Inferior parietal cortex (tissue), 1 donor: ENCODE results near the gene AGA.

Experiments
- DNase-seq: peaks from one replicate; pipeline ENCODE4 v3.0.0-alpha.2; 2016; ENCODE audit errors: extremely low spot score

AGA gene

DNA sequence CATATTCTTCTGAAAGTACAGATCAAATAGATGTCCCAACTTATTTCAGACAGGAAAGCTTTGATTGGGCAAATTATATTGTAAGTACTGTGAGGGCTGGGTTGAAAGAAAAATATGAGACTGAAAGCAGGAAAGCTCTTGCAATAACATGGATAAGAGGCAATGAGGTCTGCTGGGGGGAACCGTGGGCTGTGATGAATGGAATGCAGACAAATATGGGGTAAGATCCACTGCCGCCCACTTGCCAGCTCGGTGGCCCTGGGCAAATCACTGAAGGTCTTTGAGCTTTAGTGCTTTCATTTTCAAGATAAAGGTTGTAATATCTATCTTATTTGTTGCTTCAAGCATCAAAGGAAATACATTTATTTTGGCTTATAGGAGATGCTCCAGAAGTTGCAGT is 51.0 kb downstream of the AGA start:
- no peak for DNase-seq

DNA sequence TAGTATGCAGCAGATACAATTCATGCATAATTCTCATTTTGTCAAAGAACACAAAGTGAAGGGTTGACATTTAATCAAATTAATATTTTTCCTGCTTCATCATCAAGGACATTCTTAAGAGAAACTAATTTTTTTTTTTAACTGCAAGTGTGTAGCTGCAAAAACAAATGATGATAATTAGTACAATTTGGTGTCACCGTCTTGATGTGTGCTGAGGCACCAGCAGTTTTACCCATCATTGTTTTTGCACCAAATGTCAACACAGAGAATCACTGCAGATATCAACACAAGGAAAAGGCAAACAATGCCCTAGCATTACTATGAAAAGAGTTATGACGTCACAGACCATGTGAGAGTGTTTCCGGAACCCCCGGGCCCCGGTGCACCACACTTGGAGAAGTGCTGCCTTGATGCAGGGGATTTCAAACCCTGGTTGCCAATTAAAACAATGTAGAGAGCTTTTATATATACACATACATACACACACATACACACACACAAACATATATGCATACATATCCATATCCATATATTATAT is 55.9 kb downstream of the AGA start:
- DNase-seq: no peak

DNA sequence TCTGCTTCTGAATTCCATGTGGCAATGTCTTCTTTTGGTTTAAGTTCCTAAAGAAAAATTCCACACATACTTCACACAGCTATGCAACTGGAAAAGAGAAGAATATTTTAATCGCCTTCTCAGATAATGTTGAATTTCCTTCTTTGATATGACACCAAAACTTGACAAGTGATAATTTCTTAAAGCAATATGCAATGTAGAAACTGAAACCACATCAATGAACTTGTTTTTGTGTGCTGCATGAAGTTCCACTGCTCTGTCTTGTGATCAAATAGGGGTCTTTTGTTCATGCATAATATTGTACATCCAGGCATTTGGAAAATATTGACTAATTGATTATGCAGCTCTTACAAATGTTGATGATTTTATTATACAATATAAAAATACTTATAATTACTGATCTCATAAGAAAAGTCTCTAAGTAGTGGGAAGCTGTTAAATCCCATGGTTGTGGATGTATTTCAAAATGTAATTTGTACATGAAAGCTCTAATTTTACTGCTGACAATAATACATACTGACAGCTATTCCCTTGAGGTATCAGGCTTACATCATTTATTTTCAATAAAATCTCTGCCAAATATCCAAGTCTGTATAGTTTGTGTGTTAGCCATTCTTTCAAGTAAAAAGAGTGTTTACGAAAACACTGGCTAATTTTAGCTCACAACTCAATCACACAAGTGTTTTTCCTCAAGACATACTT is 56.5 kb downstream of the AGA start:
- DNase-seq: no peak

DNA sequence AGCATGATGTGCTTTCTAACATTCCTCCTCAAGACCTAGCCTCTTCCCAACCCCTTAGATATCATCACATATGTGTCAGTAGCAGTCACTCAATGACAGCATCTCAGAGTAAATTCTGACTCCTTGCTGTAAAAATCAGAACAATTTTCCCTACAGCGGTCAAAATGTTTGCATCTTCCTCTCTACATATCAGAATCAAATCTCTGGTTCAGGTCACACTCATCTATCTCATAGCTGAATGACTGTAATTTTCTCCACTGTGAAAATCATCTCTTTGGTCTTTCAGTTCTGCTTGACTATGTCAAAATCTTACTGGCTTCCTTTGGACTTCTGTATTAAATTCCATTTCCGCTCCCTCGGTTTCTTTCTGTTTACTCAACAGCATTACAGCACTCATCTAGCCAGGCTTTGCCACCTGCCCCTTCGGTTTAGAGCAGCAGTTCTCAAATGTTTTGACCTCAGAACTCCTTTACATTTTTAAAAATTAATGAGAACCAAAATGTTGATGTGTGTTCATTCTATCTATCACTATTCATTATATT is 57.3 kb downstream of the AGA start:
- no peak for DNase-seq

DNA sequence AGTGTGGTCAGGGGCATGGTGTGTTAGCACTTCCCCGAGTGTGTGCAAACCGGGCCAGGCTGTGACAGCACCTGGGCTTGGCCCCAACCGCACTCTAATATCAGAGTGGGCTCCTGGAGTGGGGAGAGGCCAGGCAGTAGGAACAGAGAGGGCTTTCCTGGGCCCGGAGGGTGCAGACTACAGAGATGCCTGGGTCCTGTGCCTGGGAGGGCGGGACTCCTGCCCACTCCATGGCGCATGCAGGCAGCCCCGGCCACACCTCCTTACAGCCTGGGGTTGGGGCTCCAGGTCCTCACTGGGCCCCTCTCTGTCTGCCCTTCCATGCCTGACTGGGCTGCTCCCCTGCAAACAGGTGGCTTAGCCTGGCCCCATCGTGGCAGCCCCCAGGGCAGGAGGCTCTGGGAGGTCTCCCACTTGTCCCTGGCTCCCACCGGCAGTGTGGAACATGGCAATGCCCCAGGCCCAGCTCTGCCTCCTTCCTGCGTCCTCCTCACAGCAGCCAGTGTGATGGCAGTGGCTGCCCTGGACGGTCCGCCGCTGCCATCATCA is 60.4 kb downstream of the AGA start:
- DNase-seq: no peak
